CD14-positive monocyte (primary cell): ENCODE data around the gene SERPINE1. TPM values are rescaled to one million over a fixed set of nuclear protein-coding genes. Genes with fewer than 3 reads are reported as not detected.
A peak's percentile ranks its signal among the peaks of the same experiment; 100 is the strongest.

Experiments
- DNase-seq, 3 donors: peaks; one replicate each; pipeline ENCODE4 v3.0.0-alpha.2; 2011 to 2022
- H2AFZ ChIP-seq: 2 replicates; pipeline ENCODE4 v1.6.0; 2012; ENCODE audit warnings: mild to moderate bottlenecking, low read depth, low read length, inconsistent platforms; ENCODE audit not compliant: insufficient read depth, poor library complexity, severe bottlenecking
- H3K27ac ChIP-seq, 2 donors: 1 replicate in 1 of 2; 2 replicates in 1 of 2; pipeline ENCODE4 v1.5.1; 2012 to 2013; ENCODE audit warnings: low read length in 2 of 2, control low read depth in 1 of 2, inconsistent platforms in 1 of 2, low read depth in 1 of 2, mild to moderate bottlenecking in 1 of 2
- H3K27me3 ChIP-seq, 2 donors: one replicate each; pipeline versions ENCODE4 v1.6.0 to v1.6.1; 2011 to 2013; ENCODE audit warnings: low read length in 2 of 2; ENCODE audit not compliant: control insufficient read depth in 2 of 2, insufficient read depth in 2 of 2
- H3K36me3 ChIP-seq, 2 donors: replicated peaks in 1 of 2; 1 replicate in 1 of 2; 2 replicates in 1 of 2; pipeline versions ENCODE4 v1.5.1 to v1.6.1; 2012 to 2013; ENCODE audit warnings: low read length in 2 of 2, control low read depth in 1 of 2, inconsistent platforms in 1 of 2, mild to moderate bottlenecking in 1 of 2; ENCODE audit not compliant: insufficient read depth in 2 of 2, control insufficient read depth in 1 of 2
- H3K4me1 ChIP-seq, 2 donors: 1 replicate in 1 of 2; 2 replicates in 1 of 2; pipeline versions ENCODE4 v1.5.1 to v1.6.1; 2012 to 2013; ENCODE audit warnings: low read length in 2 of 2, control low read depth in 1 of 2, inconsistent platforms in 1 of 2, mild to moderate bottlenecking in 1 of 2, moderate library complexity in 1 of 2; ENCODE audit not compliant: insufficient read depth in 2 of 2, control insufficient read depth in 1 of 2
- H3K4me2 ChIP-seq: replicated peaks from 2 replicates; pipeline ENCODE3; 2012; ENCODE audit warnings: low read length, moderate library complexity, mild to moderate bottlenecking; ENCODE audit not compliant: poor library complexity, severe bottlenecking; ENCODE audit errors: extremely low read depth
- H3K4me3 ChIP-seq, 3 experiments: fragments of 200-600 bp in 1 of 3; sonication (generic) in 1 of 3; replicated peaks in 1 of 3; 1 replicate in 2 of 3; 2 replicates in 1 of 3; pipeline ENCODE4 v1.5.1; 2011 to 2013; ENCODE audit warnings: low read length in 3 of 3, mild to moderate bottlenecking in 3 of 3, control low read depth in 2 of 3, low read depth in 2 of 3, inconsistent platforms in 1 of 3, moderate library complexity in 1 of 3
- H3K79me2 ChIP-seq: 2 replicates; pipeline ENCODE4 v1.6.0; 2012; ENCODE audit warnings: mild to moderate bottlenecking, control low read depth, inconsistent platforms, low read length, moderate library complexity; ENCODE audit not compliant: insufficient read depth
- H3K9ac ChIP-seq: 2 replicates; pipeline ENCODE4 v1.6.0; 2017; ENCODE audit warnings: low read length, mild to moderate bottlenecking; ENCODE audit not compliant: insufficient read depth, poor library complexity, severe bottlenecking
- H3K9me3 ChIP-seq, 2 donors: replicated peaks in 1 of 2; 1 replicate in 1 of 2; 2 replicates in 1 of 2; pipeline versions ENCODE4 v1.5.1 to v1.6.1; 2012 to 2013; ENCODE audit warnings: low read length in 2 of 2, control low read depth in 1 of 2; ENCODE audit not compliant: control insufficient read depth in 1 of 2, insufficient read depth in 1 of 2
- H4K20me1 ChIP-seq: 2 replicates; pipeline ENCODE4 v1.6.0; 2012; ENCODE audit warnings: mild to moderate bottlenecking, low read length, control low read depth, moderate library complexity; ENCODE audit not compliant: insufficient read depth
- H3K27ac Mint-ChIP-seq, 7 donors: one replicate each; pipeline ENCODE4 v1.8.0; 2020; ENCODE audit warnings: mild to moderate bottlenecking in 7 of 7, mixed read lengths in 7 of 7, moderate library complexity in 6 of 7, inconsistent platforms in 2 of 7
- H3K27me3 Mint-ChIP-seq, 3 donors: one replicate each; pipeline ENCODE4 v1.8.0; 2021 to 2022; ENCODE audit warnings: low read depth in 3 of 3, mild to moderate bottlenecking in 3 of 3, mixed read lengths in 3 of 3, moderate library complexity in 3 of 3, inconsistent platforms in 1 of 3
- H3K36me3 Mint-ChIP-seq, 2 donors: one replicate each; pipeline ENCODE4 v1.8.0; 2020; ENCODE audit warnings: mixed read lengths in 2 of 2, inconsistent platforms in 1 of 2, mild to moderate bottlenecking in 1 of 2
- H3K4me1 Mint-ChIP-seq: one replicate; pipeline ENCODE4 v1.8.0; 2020; ENCODE audit warnings: mild to moderate bottlenecking, mixed read lengths
- H3K4me3 Mint-ChIP-seq, 2 donors: one replicate each; pipeline ENCODE4 v1.8.0; 2020; ENCODE audit warnings: mild to moderate bottlenecking in 2 of 2, mixed read lengths in 2 of 2, moderate library complexity in 1 of 2
- H3K9me3 Mint-ChIP-seq, 7 donors: one replicate each; pipeline ENCODE4 v1.8.0; 2020 to 2022; ENCODE audit warnings: mixed read lengths in 7 of 7, mild to moderate bottlenecking in 6 of 7, moderate library complexity in 6 of 7, inconsistent platforms in 2 of 7
- WGBS: methylation state at CpG from one replicate; pipeline ENCODE4 v1.1.5; 2013; ENCODE audit warnings: missing lambda C conversion rate; ENCODE audit not compliant: insufficient coverage; 5-methylcytosine and 5-hydroxymethylcytosine counted together
- intact Hi-C, 2 donors: fragments of 100-400 bp; cut with micrococcal nuclease; formaldehyde crosslinking; loops; one replicate each; pipeline versions ENCODE4 v1.15.0 to v1.15.1; 2023
- polyA plus RNA-seq, 3 donors: library from polyadenylated mRNA; depleted of rRNA in 1 of 3; unstranded in 2 of 3; stranded (reverse) in 1 of 3; fragments of 300-500 nt in 2 of 3; fragments of >200 nt in 1 of 3; fragmentation: Illumina TruSeq in 2 of 3; gene quantifications; 1 replicate in 2 of 3; 2 replicates in 1 of 3; pipeline ENCODE4 v1.2.3, GENCODE V29; 2012 to 2021
- TF ChIP-seq, protein P1 (sequence below): fragments of 200-600 bp; IDR thresholded peaks from one replicate; pipeline ENCODE4 v1.8.0; 2022; ENCODE audit warnings: antibody characterized with exemption, mild to moderate bottlenecking

The SERPINE1 gene
- polyA plus RNA-seq, 3 donors = 0.07 to 0.21 (median 0.16) TPM

DNA sequence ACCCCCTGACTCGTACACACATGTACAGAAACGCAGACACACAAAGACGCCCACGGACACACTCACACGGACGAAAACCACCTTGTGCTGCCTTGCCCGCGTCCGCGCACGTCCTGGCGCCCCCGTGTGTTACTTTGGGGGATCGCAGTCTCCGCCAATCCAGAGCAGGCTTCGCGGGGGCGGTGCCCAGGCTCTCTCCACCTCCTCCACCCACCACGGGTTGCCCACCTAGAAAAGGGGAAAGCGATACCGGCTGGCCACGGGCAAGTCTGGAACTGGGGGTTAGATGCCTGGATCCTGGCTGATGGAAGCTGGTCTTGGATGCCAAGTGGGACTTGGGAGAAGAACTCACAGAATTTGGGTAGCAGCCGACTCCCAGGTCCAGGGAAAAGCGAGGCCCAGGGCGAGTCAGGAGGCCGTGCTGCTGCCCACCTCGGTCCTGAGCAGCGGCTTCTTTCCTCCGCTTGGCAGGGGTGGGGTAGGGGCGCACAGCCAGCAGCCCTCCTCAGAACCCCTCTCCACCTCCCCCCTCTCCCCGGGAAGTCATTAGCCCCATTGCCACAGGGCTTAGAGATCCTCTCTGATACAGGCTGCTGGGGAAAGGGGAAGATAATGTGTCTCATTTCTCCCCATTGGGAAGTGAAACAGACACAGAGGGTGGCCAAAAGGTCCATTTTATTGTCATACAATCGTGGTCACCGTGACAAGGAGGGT, 43.1 kb downstream of the SERPINE1 start:
- Histone ChIP-seq H3K9me3 (peaks cover 10 to 48% of the 10 kb centered on the region in 2 donors), H4K20me1 (peaks cover 7% of the 10 kb centered on the region), H2AFZ (no peak overlapping the region), H3K27ac (no peak overlapping the region), H3K27me3 (peaks cover 74 to 97% of the 10 kb centered on the region in 2 donors), H3K4me3 (no peak overlapping the region), H3K79me2 (no peaks in the 10 kb centered on the region), H3K4me2 (peak overlapping the region; percentile 22), H3K9ac (no peak overlapping the region), H3K36me3 (no peaks in the 10 kb centered on the region), H3K4me1 (peaks cover 50 to 59% of the 10 kb centered on the region in 2 donors)
- Mint-ChIP-seq H3K4me1 (peaks cover 68% of the 10 kb centered on the region), H3K27ac (peak overlapping the region in 4 of 7 donors; percentile 40 to 89 (median 71)), H3K9me3 (peaks cover 8 to 57% (median 36%) of the 10 kb centered on the region in 7 donors), H3K36me3 (peaks cover 20 to 37% of the 10 kb centered on the region in 2 donors), H3K4me3 (peak overlapping the region in 1 of 2 donors; percentile 88), H3K27me3 (peaks cover 98 to 100% (median 98%) of the 10 kb centered on the region in 3 donors)
- TF ChIP-seq, protein P1, sequence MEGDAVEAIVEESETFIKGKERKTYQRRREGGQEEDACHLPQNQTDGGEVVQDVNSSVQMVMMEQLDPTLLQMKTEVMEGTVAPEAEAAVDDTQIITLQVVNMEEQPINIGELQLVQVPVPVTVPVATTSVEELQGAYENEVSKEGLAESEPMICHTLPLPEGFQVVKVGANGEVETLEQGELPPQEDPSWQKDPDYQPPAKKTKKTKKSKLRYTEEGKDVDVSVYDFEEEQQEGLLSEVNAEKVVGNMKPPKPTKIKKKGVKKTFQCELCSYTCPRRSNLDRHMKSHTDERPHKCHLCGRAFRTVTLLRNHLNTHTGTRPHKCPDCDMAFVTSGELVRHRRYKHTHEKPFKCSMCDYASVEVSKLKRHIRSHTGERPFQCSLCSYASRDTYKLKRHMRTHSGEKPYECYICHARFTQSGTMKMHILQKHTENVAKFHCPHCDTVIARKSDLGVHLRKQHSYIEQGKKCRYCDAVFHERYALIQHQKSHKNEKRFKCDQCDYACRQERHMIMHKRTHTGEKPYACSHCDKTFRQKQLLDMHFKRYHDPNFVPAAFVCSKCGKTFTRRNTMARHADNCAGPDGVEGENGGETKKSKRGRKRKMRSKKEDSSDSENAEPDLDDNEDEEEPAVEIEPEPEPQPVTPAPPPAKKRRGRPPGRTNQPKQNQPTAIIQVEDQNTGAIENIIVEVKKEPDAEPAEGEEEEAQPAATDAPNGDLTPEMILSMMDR = peak; percentile 89
- intact Hi-C loops = loop anchor here in 1 of 2 donors (2.0 kb wide), 1 partner anchor 15 kb away; no protein-coding TSS in a partner anchor
- 2% methylated on average over 21 of the region's 33 CpGs for WGBS
- DNase-seq = peak; percentile 49 to 75 (median 57)

DNA sequence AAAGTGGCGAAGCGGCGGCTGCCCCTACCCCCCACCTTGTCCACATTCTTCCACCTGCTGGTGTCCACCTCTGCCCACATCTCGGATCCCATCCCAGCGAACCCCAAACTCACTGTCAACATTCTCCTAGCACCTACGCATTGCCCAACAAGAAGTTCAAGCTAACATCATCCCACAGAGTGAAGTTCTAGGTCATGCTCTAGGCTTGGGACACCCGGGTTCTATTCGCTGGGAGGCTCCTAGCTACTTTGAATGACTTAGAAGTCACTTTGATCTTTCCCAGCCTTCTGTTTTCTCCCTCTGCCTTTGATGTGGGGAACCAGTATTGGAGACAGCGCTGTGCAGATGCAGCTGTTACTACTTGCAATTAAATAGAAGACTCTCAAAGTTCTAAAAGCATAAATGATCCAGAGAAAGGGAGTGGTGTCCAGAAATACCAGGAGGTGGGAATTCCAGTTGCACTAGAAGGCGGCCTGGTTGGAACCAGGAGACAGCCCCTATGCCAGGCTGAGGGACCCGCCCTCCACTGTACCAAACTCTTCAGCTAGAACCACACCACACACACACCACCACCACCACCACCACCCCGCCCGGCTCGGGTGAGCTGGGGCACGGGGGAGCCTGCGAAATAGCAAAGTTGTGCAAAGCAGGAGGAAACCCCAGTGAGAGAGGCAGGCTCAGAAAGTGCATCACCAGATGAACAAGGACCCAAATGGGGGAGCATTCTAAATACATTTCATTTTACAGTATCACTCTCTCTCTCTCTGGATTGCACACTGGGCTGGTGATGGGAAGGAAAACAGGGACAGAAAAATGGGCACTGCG, 43.9 kb downstream of the SERPINE1 start:
- H3K9me3 ChIP-seq = peaks cover 5 to 42% of the 10 kb centered on the region in 2 donors
- TF ChIP-seq, protein P1 = no peak
- no peak overlapping the region for H3K4me2 ChIP-seq
- H3K9ac ChIP-seq = no peak overlapping the region
- DNase-seq = peak in 1 of 3 donors; percentile 52
- WGBS = 4% methylated on average over 10 of the region's 17 CpGs
- H3K4me3 Mint-ChIP-seq = peak overlapping the region in 1 of 2 donors; percentile 88
- peaks cover 98 to 100% (median 98%) of the 10 kb centered on the region in 3 donors for H3K27me3 Mint-ChIP-seq
- H3K36me3 Mint-ChIP-seq = peaks cover 13 to 34% of the 10 kb centered on the region in 2 donors
- H3K36me3 ChIP-seq = no peaks in the 10 kb centered on the region
- H3K79me2 ChIP-seq = no peaks in the 10 kb centered on the region
- peak overlapping the region in 3 of 7 donors; percentile 26 to 82 (median 63) for H3K27ac Mint-ChIP-seq
- intact Hi-C loops = loop anchor here in 1 of 2 donors (2.0 kb wide), 1 partner anchor 14 kb away; no protein-coding TSS in a partner anchor
- H3K4me3 ChIP-seq = no peak overlapping the region
- peaks cover 79 to 99% of the 10 kb centered on the region in 2 donors for H3K27me3 ChIP-seq
- no peak overlapping the region for H3K27ac ChIP-seq
- no peak overlapping the region for H2AFZ ChIP-seq
- peaks cover 3% of the 10 kb centered on the region for H4K20me1 ChIP-seq
- H3K4me1 Mint-ChIP-seq = peaks cover 65% of the 10 kb centered on the region
- peaks cover 45 to 51% of the 10 kb centered on the region in 2 donors for H3K4me1 ChIP-seq
- H3K9me3 Mint-ChIP-seq = peaks cover 6 to 55% (median 32%) of the 10 kb centered on the region in 7 donors
